Activated T-cell treated with anti-CD3 and anti-CD28 coated beads for 48 hours (primary cell): ENCODE data around the gene HPS5.

Experiments used
- DNase-seq: peaks from one replicate; pipeline ENCODE4 v3.0.0-alpha.2; 2020; ENCODE audit warnings: low read depth

The HPS5 gene

DNA sequence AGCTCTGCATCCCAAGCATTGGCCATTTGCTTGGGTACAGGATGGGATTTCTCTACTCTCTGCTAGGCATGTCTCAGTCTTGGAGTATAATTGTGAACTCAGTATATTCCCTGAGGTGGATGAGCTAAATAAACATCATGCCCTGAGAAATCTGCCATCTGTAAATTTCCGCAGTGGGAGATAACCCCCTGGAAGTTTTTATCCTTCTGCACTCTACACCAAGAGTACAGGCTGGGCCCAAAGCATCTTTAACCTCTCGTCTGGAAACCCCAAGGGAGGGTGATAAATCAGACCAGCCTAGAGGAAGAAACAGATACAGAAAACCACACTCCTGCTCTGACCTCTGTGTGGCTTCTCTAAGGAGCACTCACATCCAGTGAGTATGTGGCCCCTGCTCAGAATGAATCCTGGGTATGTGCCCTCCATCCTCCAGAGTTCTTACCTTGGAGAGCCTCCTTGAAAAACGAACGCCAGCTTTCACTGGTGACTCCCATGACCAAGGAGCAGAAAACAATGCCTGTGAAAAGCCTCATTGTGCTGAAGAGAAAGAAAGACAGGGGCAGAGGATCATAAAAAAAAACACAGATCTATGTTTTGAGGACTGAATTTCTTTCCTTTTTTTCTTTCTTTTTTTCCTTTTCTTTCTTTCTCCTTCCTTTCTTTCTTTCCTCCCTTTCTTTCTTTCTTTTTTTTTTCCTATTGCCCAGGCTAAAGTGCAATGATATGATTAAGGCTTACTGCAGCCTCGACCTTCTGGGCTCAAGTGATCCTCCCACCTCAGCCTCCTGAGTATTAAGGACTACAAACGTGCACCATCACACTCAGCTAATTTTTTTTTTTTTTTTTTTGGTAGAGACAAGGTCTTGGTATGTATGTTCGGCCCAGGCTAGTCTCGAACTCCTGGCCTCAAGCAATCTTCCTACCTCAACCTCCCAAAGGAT is 86.3 kb downstream of the HPS5 start:
- DNase-seq: no peak

GRCh38 chr11:18233912-18234311 is 88.0 kb downstream of the HPS5 start:
- DNase-seq: no peak

DNA sequence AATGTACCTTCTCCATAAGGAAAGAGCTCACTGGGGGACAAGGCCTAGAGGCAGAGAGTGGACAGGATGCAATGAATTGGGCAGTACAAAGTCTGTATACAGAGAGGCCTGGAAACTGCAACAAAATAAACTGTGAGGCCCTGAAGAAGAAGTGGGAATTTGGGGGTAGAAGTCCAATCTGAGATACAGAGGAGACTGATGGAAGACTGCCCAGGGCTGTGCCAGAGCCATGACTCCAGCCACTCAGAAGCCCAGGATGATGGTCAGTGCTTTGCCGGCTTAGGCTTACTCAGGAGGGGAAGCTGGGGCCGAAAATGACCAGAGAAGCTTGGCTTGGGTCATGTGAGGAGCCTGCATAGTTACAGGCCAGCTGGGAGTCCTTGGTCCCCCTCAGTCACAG is 91.1 kb downstream of the HPS5 start:
- DNase-seq: no peak

DNA sequence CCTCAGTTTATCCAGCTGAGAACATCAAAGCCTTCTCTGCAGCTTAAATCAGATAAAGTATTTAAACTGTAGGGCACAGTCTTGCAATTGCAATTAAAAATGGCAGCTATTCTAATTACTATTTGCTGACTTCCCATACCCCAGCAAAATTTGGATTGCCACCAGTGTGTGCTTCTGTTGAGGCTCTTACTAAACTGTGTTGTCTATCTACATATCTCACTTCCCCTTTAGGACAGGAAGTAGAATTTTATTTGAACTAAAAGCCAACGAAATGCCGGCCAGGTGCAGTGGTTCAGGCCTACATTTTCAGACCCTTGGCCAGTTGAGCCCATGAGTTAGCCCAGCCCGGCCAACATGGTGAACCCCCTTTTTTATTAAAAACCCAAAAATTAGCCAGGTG is 92.4 kb downstream of the HPS5 start:
- DNase-seq: no peak
